DMS53 (cell line): ENCODE measurements around the gene NFXL1.
"Not testable (repeated sequence)": the region's sequence is repeated elsewhere in the genome, so short reads cannot be mapped to it uniquely, and the experiment has no call there.

Source experiments
- DNase-seq: peaks from one replicate; lab custom pipeline; 2025; lab: John Stamatoyannopoulos, UW

NFXL1 gene

GRCh38 chr4:47914220-47914925 lies at the start of gene NFXL1:
NFXL1 (minus strand) TSS chr4:47914583; CDS start chr4:47914203, 380 bp downstream.
- peak; percentile 99 for DNase-seq

DNA sequence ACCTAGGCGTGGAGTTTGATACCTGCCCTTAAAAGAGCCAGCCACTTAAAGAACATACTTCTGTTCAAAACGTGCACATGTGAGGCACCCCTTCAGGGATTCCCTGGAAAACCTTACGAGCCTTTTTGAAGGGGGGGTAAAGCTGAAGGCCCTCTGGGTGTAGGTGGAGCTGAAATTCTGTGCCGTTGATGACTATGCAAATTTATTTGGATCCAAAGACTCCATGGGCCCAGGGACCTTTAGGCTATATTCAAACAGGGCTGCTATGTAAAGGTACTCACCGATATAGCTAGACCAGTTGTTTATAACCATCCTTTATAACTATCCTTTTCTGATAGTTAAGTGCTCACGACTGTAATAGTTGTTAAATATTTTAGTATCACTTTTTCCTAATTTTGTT lies 40.3 kb upstream of the NFXL1 start:
- DNase-seq, result no peak

DNA sequence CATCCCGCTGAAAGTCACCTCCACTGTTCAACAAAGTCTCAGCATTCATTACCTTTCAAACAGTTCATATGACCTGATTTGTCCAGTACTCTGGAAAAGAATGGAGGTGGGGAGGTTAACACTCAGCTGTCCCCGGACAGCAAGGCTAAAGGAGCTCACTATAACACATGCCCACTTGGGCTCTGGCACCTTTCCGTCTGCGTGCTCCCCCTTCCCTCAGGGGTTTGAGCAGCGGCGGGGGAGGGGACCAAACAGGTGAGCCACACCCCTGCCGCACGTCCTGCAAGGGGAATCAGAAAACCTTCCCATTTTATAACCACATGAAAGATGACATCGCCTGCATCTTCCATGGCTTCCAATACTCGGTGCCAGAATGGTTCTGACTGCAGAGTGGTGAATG lies 39.9 kb upstream of the NFXL1 start:
- no peak for DNase-seq

DNA sequence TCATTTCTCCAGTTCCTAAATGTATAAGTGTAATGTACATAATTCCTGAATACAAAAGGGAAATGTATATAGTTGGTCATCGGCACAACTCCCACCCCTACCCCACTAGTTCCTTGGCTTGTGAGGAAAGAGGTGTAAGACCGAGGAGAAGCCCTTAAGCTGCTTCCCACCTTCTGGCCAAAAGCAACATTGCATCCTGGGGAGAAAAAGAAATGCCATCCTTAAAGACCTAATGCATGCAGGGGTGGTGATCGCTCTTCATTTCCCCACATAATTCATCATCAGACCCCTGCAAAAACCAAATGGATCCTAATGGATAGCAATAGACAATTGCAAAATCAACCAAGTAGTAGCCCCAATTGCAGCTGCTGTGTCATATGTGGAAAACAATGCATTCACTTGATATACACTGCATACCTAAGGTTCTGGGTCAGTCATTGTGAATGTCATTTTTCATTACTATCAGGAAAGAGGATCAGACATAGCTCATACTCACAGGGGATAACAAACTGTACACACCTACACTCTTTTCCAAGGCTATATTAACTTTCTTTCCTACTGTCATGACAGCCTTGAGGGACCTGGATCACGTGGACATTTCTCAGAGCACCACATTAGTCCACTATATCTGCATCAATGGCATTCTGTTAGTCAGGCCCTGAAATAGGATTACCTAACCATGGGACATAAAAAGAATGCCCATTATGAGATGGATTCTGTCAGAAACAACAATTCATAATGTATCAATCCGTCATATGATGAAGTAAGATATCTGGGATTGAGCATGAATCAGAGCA lies 31.7 kb upstream of the NFXL1 start:
- no peak for DNase-seq

DNA sequence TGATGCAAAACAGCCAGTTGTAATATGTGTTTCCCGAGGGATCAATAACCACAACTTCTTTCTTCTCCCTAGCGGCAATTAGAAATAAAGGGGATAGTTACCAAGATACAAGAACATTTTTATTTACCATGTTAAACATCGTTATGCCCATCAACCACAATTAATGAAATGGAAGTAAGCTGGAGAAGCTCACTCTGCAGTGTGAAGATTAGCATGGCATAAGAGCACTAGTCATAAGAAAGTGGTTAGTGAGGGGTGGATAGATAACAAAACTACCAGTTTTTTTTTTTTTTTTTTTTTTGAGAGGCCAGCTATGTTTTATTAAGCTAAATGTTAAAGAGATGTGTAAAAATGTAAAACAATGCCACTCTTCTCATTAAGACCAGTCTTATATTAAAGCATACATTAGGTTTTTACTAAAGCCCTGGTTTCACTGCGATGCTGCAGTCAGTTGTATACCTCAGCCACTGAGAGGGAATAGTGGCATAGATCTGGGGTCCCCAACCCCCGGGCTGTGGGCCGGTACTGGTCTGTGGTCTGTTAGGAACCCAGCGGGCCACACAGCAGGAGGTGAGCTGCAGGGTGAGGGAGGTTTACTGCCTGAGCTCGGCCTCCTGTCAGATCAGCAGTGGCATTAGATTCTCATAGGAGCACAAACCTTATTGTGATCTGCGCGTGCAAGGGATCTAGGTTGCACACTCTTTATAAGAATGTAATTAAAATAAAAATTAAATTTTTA lies 27.9 kb upstream of the NFXL1 start:
- no peak for DNase-seq

DNA sequence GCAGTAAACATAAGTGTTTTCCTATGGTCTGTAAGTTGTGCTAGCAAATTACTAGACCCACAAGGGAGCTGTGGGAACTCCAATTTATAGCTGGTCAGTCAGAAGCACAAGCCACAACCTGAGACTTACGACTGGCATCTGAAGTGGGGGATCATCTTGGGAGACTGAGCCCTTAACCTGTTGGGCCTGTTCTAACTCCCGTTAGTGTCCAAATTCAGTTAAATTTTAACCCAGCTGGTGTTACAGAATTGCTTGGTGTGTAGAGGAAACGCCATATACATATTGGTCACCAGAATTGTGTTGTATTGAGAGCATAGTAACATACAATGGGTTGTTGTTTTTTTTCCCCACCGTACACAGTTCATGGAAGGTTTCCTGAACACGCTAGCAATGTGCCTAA lies 25.1 kb upstream of the NFXL1 start:
- peak; percentile 87 for DNase-seq

GRCh38 chr4:47936336-47936735 lies 22.0 kb upstream of the NFXL1 start:
- DNase-seq, result no peak

GRCh38 chr4:47933840-47934239 lies 19.5 kb upstream of the NFXL1 start:
- DNase-seq, result peak; percentile 81

- no peak for DNase-seq
Measured at GRCh38 chr4:47930971-47931804, 16.8 kb upstream of the NFXL1 start.

DNA sequence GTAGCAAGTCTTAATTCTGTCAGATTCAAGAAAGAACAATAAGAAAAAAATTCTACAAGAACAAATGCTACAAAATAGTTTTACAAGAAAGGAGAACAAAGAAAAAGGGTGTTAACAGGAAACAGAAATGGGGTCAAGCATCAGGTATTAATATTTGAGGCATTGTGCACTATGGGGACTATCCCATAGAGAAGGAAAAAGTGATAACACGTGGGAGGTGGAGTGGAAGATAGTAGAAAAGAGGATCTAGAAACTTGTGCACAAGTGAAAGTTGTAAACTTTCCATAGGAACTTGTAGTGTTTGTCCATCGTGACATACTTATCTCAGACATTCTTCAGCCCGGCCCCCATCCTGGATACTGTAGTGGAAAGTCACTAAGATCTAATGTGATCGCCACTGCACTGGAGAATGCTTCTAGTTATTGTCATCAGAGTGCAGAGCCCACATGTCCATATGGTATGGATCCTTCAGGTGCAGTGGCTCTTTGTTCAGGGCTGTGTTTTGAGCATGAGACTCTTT lies 15.4 kb upstream of the NFXL1 start:
- DNase-seq, result no peak

DNA sequence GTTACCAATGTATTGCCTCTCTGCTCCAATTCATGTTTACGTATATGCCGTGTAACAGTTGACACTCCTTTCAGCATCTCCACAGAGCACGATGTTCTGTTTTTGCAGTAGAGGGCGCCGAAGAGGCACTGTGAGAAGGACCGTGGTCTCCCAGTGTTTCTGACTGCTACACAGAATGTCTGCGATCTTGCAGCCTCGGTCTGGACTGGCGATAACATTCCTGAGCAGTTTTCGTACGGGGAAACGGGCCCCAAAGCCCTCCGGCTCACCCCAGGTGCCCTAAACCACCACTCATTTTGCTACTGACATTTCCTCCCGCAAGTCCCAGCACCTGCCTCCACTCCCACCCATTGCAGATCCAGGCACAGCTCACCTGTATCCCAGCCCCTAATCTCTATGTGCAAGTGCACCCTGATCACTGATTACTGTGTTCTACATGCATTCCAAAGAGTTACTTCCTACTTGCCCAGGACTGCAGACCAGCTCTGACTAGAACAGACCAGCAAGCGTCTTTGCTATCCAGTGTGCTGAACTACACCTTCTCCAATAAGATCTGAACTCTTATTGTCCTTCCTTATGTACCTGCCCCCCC lies 12.4 kb upstream of the NFXL1 start:
- DNase-seq, result peak; percentile 93

GRCh38 chr4:47923261-47923608 lies 8.9 kb upstream of the NFXL1 start:
- DNase-seq, result not testable (repeated sequence)

DNA sequence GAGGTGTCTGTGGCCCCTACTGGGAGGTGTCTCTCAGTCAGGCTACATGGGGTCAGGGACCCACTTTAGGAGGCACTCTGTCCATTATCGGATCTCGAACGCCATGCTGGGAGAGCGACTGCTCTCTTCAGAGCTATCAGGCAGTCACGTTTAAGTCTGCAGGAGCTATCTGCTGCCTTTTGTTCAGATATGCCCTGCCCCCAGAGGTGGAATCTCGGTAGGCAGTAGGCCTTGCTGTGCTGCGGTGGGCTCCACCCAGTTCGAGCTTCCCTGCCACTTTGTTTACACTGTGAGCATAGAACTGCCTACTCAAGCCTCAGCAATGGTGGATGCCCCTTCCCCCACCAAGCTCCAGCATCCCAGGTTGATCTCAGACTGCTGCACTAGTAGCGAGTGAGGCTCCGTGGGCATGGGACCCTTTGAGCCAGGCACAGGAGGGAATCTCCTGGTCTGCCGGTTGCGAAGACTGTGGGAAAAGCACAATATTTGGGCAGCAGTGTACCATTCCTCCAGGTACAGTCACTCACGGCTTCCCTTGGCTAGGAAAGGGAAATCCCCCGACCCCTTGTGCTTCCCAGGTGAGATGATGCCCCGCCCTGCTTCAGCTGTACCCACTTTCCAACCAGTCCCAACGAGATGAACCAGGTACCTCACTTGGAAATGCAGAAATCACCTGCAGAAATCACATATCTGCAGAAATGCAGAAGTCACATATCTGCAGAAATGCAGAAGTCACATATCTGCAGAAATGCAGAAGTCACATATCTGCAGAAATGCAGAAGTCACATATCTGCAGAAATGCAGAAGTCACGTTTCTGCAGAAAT lies 8.3 kb upstream of the NFXL1 start:
- not testable (repeated sequence) for DNase-seq

DNA sequence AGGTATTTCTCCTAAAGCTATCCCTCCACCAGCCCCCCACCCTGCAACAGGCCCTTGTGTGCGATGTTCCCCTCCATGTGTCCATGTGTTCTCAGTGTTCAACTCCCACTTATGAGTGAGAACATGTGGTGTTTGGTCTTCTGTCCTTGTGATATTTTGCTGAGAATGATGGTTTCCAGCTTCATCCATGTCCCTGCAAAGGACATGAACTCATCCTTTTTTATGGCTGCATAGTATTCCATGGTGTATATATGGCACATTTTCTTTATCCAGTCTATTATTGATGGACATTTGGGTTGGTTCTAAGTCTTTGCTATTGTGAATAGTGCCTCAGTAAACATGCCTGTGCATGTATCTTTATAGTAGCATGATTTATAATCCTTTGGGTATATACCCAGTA lies 2.8 kb upstream of the NFXL1 start:
- not testable (repeated sequence) for DNase-seq

DNA sequence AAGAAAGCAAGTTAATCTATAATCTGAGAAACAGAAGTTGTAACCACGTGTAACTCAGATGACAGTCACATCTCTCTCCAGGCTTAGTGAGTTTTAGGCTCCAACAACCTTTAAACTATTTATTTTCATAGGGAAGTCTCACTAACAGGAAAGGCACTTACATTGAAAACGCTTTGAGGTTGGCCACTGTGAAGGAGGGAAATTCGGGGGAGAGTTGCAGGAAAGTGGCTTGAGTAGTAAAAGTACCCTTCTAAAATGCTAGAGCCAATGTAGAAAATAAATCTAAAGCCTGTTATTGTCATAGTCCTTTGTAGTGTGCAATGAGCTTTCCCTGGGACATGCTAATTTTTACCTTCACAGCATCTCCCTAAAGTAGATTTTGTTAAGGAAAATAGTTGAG lies 995 bp upstream of the NFXL1 start:
- DNase-seq, result no peak

DNA sequence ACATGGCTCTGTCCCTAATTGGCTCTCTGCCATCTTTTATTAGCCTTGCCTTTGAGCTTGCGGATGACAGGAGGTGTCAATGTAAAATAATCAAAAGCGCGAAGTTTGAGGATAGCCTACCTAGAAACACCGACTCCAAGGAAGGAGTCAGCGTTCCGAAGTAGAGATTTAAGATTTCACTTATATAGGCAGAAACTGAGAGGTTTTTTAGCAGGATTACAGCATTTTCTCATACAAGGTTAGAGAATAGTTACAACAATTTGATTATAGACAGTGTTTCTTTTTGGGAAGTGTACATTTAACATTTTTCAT lies 499 bp upstream of the NFXL1 start:
- DNase-seq, result no peak

GRCh38 chr4:47913861-47914219 lies 543 bp downstream of the NFXL1 start:
- DNase-seq, result peak; percentile 78

DNA sequence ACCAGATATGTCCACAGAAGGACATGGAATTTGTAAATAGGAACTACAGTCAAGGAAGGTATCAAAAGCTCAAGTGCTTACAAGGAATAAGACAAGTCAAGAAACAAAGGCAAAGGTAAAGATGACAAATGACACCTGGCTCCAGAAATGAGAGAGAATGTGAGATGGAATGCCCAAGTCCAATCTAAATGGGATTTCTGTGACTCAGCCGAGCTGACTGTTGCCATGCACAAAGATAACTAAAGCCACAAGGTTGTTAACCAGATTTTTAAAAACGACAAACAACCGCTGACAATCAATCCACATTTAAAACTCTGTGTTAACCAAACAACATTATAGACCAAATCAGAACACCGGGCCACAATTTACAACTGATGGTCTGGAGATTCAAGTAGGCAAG lies 1.1 kb downstream of the NFXL1 start:
- peak; percentile 60 for DNase-seq

- no peak for DNase-seq
Measured at GRCh38 chr4:47907089-47907646, 7.2 kb downstream of the NFXL1 start.

- DNase-seq, result no peak
Measured at GRCh38 chr4:47899639-47900038, 14.7 kb downstream of the NFXL1 start.
